H1 (cell line): ENCODE measurements around the gene SH3RF3. TPM values are rescaled to one million over a fixed set of nuclear protein-coding genes. Genes with fewer than 3 reads are reported as not detected.

Experiments used
- CTCF ChIA-PET: fragments of 300-600 bp; sonication (Branson Sonifier 250); formaldehyde crosslinking; loops from one replicate; lab custom pipeline; 2021; ENCODE audit not compliant: partially characterized antibody; lab: Charles Lee
- POLR2A ChIA-PET: fragments of 300-600 bp; sonication (Branson Sonifier 250); formaldehyde crosslinking; loops from one replicate; lab custom pipeline; 2021; ENCODE audit warnings: inconsistent platforms; ENCODE audit not compliant: partially characterized antibody; lab: Charles Lee
- DNase-seq, 2 experiments: peaks; one replicate each; pipeline versions ENCODE4 v3.0.0 to v3.0.0-alpha.2; 2010 to 2022; ENCODE audit warnings: low spot score in 2 of 2, low read depth in 1 of 2, mixed read lengths in 1 of 2
- FAIRE-seq: peaks from 2 replicates; lab custom pipeline; 2011; peaks lifted over from hg19 to GRCh38; lab: Jason Lieb, UNC
- H2AFZ ChIP-seq: 2 replicates; pipeline ENCODE4 v1.8.1; 2012; ENCODE audit warnings: low read length, inconsistent platforms
- H2AK5ac ChIP-seq: 2 replicates; pipeline ENCODE4 v1.6.1; 2013; ENCODE audit warnings: low read depth, low read length
- H2BK120ac ChIP-seq: replicated peaks from 2 replicates; pipeline ENCODE3; 2013; ENCODE audit warnings: low read depth, low read length, inconsistent platforms
- H2BK12ac ChIP-seq: 2 replicates; pipeline ENCODE4 v1.6.1; 2013; ENCODE audit warnings: low read depth, low read length
- H2BK15ac ChIP-seq: 2 replicates; pipeline ENCODE4 v1.6.1; 2013; ENCODE audit warnings: low read length
- H2BK20ac ChIP-seq: 2 replicates; pipeline ENCODE4 v1.6.1; 2013; ENCODE audit warnings: low read length
- H2BK5ac ChIP-seq: 2 replicates; pipeline ENCODE4 v1.6.1; 2013; ENCODE audit warnings: low read depth, low read length
- H3K14ac ChIP-seq: 2 replicates; pipeline ENCODE4 v1.6.1; 2013; ENCODE audit warnings: inconsistent platforms; ENCODE audit not compliant: insufficient read length
- H3K18ac ChIP-seq: 2 replicates; pipeline ENCODE4 v1.6.1; 2013; ENCODE audit warnings: low read length; ENCODE audit errors: extremely low read depth
- H3K23ac ChIP-seq: 2 replicates; pipeline ENCODE4 v1.6.1; 2013; ENCODE audit warnings: inconsistent platforms; ENCODE audit not compliant: insufficient read length
- H3K23me2 ChIP-seq: 2 replicates; pipeline ENCODE4 v1.6.1; 2013; ENCODE audit warnings: low read depth, low read length
- H3K27ac ChIP-seq: 2 replicates; pipeline ENCODE4 v1.6.1; 2011; ENCODE audit warnings: low read depth, low read length, inconsistent platforms
- H3K27me3 ChIP-seq, 4 experiments: replicated peaks in 1 of 4; 1 replicate in 1 of 4; 2 replicates in 3 of 4; pipeline versions ENCODE4 v1.6.1 to v1.8.1; 2011 to 2013; ENCODE audit warnings: low read length in 3 of 4, mild to moderate bottlenecking in 3 of 4, inconsistent platforms in 2 of 4, mixed read lengths in 2 of 4, moderate library complexity in 1 of 4; ENCODE audit not compliant: control insufficient read depth in 3 of 4, insufficient read depth in 3 of 4; ENCODE audit errors: extremely low read depth in 1 of 4
- H3K36me3 ChIP-seq, 4 experiments: 2 replicates each; pipeline versions ENCODE4 v1.6.1 to v1.8.1; 2011 to 2013; ENCODE audit warnings: mild to moderate bottlenecking in 4 of 4, low read length in 3 of 4, moderate library complexity in 2 of 4, control low read depth in 1 of 4, inconsistent platforms in 1 of 4; ENCODE audit not compliant: insufficient read depth in 4 of 4, control insufficient read depth in 2 of 4
- H3K4ac ChIP-seq: replicated peaks from 2 replicates; pipeline ENCODE3; 2013; ENCODE audit warnings: low read length, low read depth, mixed read lengths, inconsistent platforms; ENCODE audit not compliant: insufficient read length
- H3K4me1 ChIP-seq, 4 experiments: replicated peaks in 1 of 4; 1 replicate in 1 of 4; 2 replicates in 3 of 4; pipeline versions ENCODE4 v1.6.1 to v1.8.1; 2011 to 2013; ENCODE audit warnings: low read length in 3 of 4, inconsistent platforms in 2 of 4, mixed read lengths in 1 of 4; ENCODE audit not compliant: insufficient read depth in 4 of 4, control insufficient read depth in 3 of 4
- H3K4me2 ChIP-seq, 2 experiments: 2 replicates each; pipeline versions ENCODE4 v1.6.1 to v1.8.1; 2011 to 2013; ENCODE audit warnings: low read depth in 2 of 2, low read length in 2 of 2, control low read depth in 1 of 2, inconsistent platforms in 1 of 2, mild to moderate bottlenecking in 1 of 2; ENCODE audit not compliant: insufficient read depth in 1 of 2
- H3K4me3 ChIP-seq, 4 experiments: fragments of 200-600, 300-600 bp in 1 of 4; sonication (generic), shearing (Covaris generic), sonication (Bioruptor Twin) in 1 of 4; 2 replicates each; pipeline versions ENCODE4 v1.5.1 to v1.8.1; 2011 to 2016; ENCODE audit warnings: low read length in 4 of 4, low read depth in 3 of 4, control low read depth in 2 of 4, inconsistent platforms in 2 of 4, mild to moderate bottlenecking in 2 of 4, mixed read lengths in 1 of 4, moderate library complexity in 1 of 4; ENCODE audit not compliant: insufficient read depth in 2 of 4; ENCODE audit errors: extremely low read depth in 1 of 4
- H3K56ac ChIP-seq: replicated peaks from 2 replicates; pipeline ENCODE3; 2013; ENCODE audit warnings: low read depth, mild to moderate bottlenecking, mixed read lengths, low read length, inconsistent platforms; ENCODE audit not compliant: insufficient read length
- H3K79me1 ChIP-seq: 2 replicates; pipeline ENCODE4 v1.6.1; 2013; ENCODE audit warnings: low read depth, low read length, control low read depth
- H3K79me2 ChIP-seq, 2 experiments: 2 replicates each; pipeline versions ENCODE4 v1.6.1 to v1.8.1; 2012 to 2013; ENCODE audit warnings: low read length in 2 of 2, mild to moderate bottlenecking in 2 of 2, inconsistent platforms in 1 of 2; ENCODE audit not compliant: insufficient read depth in 2 of 2, control insufficient read depth in 1 of 2
- H3K9ac ChIP-seq, 4 experiments: replicated peaks in 1 of 4; 1 replicate in 1 of 4; 2 replicates in 3 of 4; pipeline versions ENCODE4 v1.6.1 to v1.8.1; 2011 to 2013; ENCODE audit warnings: low read depth in 3 of 4, low read length in 3 of 4, control low read depth in 2 of 4, mild to moderate bottlenecking in 2 of 4, moderate library complexity in 2 of 4, inconsistent platforms in 1 of 4; ENCODE audit errors: extremely low read depth in 1 of 4
- H3K9me3 ChIP-seq, 2 experiments: 2 replicates each; pipeline versions ENCODE4 v1.6.1 to v1.8.1; 2012 to 2013; ENCODE audit warnings: mild to moderate bottlenecking in 2 of 2, moderate library complexity in 2 of 2, control low read depth in 1 of 2, inconsistent platforms in 1 of 2, low read depth in 1 of 2, low read length in 1 of 2, mixed read lengths in 1 of 2; ENCODE audit not compliant: insufficient read depth in 2 of 2
- H4K20me1 ChIP-seq, 2 experiments: replicated peaks in 1 of 2; 2 replicates each; pipeline versions ENCODE3 to v1.8.1; 2011 to 2013; ENCODE audit warnings: inconsistent platforms in 2 of 2, low read length in 2 of 2, mild to moderate bottlenecking in 1 of 2; ENCODE audit not compliant: insufficient read depth in 2 of 2, control insufficient read depth in 1 of 2
- H4K5ac ChIP-seq: 2 replicates; pipeline ENCODE4 v1.6.1; 2013; ENCODE audit warnings: low read length, low read depth, mixed read lengths, inconsistent platforms; ENCODE audit not compliant: insufficient read length
- H4K8ac ChIP-seq: 2 replicates; pipeline ENCODE4 v1.8.0; 2013; ENCODE audit warnings: mild to moderate bottlenecking, moderate library complexity, low read length, inconsistent platforms; ENCODE audit not compliant: insufficient read depth; ENCODE audit errors: extremely low read depth
- H4K91ac ChIP-seq: replicated peaks from 2 replicates; pipeline ENCODE3; 2013; ENCODE audit warnings: low read length, mixed read lengths, inconsistent platforms; ENCODE audit not compliant: insufficient read length
- CTCF ChIP-seq, 3 experiments: IDR thresholded peaks; 1 replicate in 2 of 3; 2 replicates in 1 of 3; pipeline versions ENCODE4 v1.5.1 to v1.6.1; 2011; ENCODE audit warnings: low read length in 3 of 3, mild to moderate bottlenecking in 3 of 3, inconsistent platforms in 2 of 3, low read depth in 1 of 3, moderate library complexity in 1 of 3; ENCODE audit not compliant: insufficient read depth in 1 of 3; ENCODE audit errors: control extremely low read depth in 1 of 3
- RNF2 ChIP-seq: fragments of 200-900, 300-1000 bp; sonication (generic); IDR thresholded peaks from 2 replicates; pipeline ENCODE4 v1.7.1; 2016; ENCODE audit warnings: borderline replicate concordance, low read depth, mild to moderate bottlenecking, antibody characterized with exemption, low read length; ENCODE audit not compliant: poor library complexity, severe bottlenecking; ENCODE audit errors: missing control alignments
- TEAD4 ChIP-seq: IDR thresholded peaks from 2 replicates; pipeline ENCODE4 v1.6.1; 2012; ENCODE audit warnings: low read depth, low read length, inconsistent platforms, mixed read lengths
- WGBS, 2 experiments: shearing (Covaris generic) in 1 of 2; methylation state at CpG; one replicate each; pipeline versions ENCODE4 v1.1.6 to v1.1.7; 2013 to 2015; ENCODE audit warnings: low lambda C conversion rate in 2 of 2, mixed read lengths in 2 of 2, inconsistent platforms in 1 of 2, low coverage in 1 of 2, missing lambda C conversion rate in 1 of 2; ENCODE audit not compliant: insufficient replicate concordance in 2 of 2, insufficient coverage in 1 of 2, insufficient read length in 1 of 2; ENCODE audit errors: extremely low coverage in 1 of 2, missing lambda C conversion rate in 1 of 2; 5-methylcytosine and 5-hydroxymethylcytosine counted together
- polyA plus RNA-seq, 7 experiments: library from polyadenylated mRNA; depleted of rRNA in 3 of 7; stranded (reverse) in 5 of 7; unstranded in 2 of 7; fragments of >200 nt in 5 of 7; fragments of 200-250 nt in 2 of 7; gene quantifications; 1 replicate in 5 of 7; 2 replicates in 1 of 7; 4 replicates in 1 of 7; pipeline versions ENCODE4 v1.2.1 to v1.2.3, GENCODE V29; 2011 to 2013; ENCODE audit warnings: missing spikeins in 2 of 7, mixed read lengths in 2 of 7
- total RNA-seq: library from RNA; stranded (reverse); fragmentation: NEBNext Ultra II Directional; extraction: Animal tissue kit (Norgen Biotek cat#: 25700); gene quantifications from 2 replicates; pipeline ENCODE4 v1.2.1, GENCODE V29; 2021

Gene SH3RF3
- total and polyA plus RNA-seq, 2 of the 8 experiments (the other 6 are each of a cell fraction or from before 2014, with no cell fraction given), result 0.11 to 0.65 TPM

GRCh38 chr2:109295781-109296117 lies 166.7 kb downstream of the SH3RF3 start:
- Histone ChIP-seq H4K8ac (no peak overlapping the region; the same call in none of the 2 replicates), H3K4ac (no peak overlapping the region), H2BK20ac (no peak overlapping the region), H3K27me3 (no peaks in the 10 kb centered on the region), H3K9me3 (0 out of 4 replicates have a peak, but pooled peaks cover 0 to 2% of the 10 kb centered on the region in 2 experiments), H4K5ac (no peak overlapping the region), H4K20me1 (no peaks in the 10 kb centered on the region), H2AFZ (no peak overlapping the region), H3K4me1 (peaks cover 0 to 2% (median 0%) of the 10 kb centered on the region in 4 experiments; a peak in 1 of 7 replicates), H3K9ac (no peak overlapping the region), H3K4me3 (no peak overlapping the region), H3K23me2 (no peaks in the 10 kb centered on the region), H3K23ac (no peak overlapping the region), H3K36me3 (no peaks in the 10 kb centered on the region), H4K91ac (no peak overlapping the region), H3K27ac (no peak overlapping the region), H3K18ac (no peak overlapping the region), H3K56ac (no peak overlapping the region), H2BK5ac (no peak overlapping the region), H2AK5ac (no peak overlapping the region), H2BK120ac (no peak overlapping the region), H2BK15ac (no peak overlapping the region), H3K14ac (no peak overlapping the region), H3K79me1 (no peaks in the 10 kb centered on the region), H3K79me2 (no peaks in the 10 kb centered on the region), H3K4me2 (no peak overlapping the region), H2BK12ac (no peak overlapping the region)
- WGBS, 2 experiments, result 86% methylated on average over 4 of the region's 4 CpGs; no CpG with 5 or more reads in 1 of the 2 experiments
- CTCF ChIA-PET, result interaction anchor here (0.8 to 1.1 kb wide), 4 partner anchors 29 to 215 kb away, joined by 3 read pairs; no protein-coding TSS in a partner anchor
- peak in 2 of 3 experiments; percentile 10 to 21; a peak in 2 of 4 replicates for TF ChIP-seq CTCF (IDR thresholded peaks at IDR 0.05; ENCODE audit: control extremely low read depth in 1 of 3, insufficient read depth in 1 of 3, low read depth in 1 of 3, low read length in 3 of 3)
- no peak for TF ChIP-seq TEAD4
- no peak for TF ChIP-seq RNF2
- DNase-seq, result no peak
- FAIRE-seq, result no peak
- POLR2A ChIA-PET, result no interaction called here
